Right lobe of liver (tissue), 4 donors: ENCODE data around the gene GAPDH.
A peak's percentile ranks its signal among the peaks of the same experiment; 100 is the strongest.

Source experiments
- CTCF ChIP-seq, 4 donors: fragments of 200-600 bp in 3 of 4; fragments of 450-650 bp in 1 of 4; IDR thresholded peaks; one replicate each; pipeline versions ENCODE4 v1.5.1 to v1.8.0; 2016 to 2022; ENCODE audit warnings: antibody characterized with exemption in 4 of 4, mild to moderate bottlenecking in 2 of 4
- POLR2A ChIP-seq: fragments of 450-650 bp; IDR thresholded peaks from one replicate; pipeline ENCODE4 v1.6.1; 2017; ENCODE audit warnings: antibody characterized with exemption, mild to moderate bottlenecking
- donor health status: DM: no; HTN: no; CAD: no.
- donor health status: DM: no; HTN: no; CAD: no.
- donor health status: DM: no; HTN: yes; CAD: no.

GRCh38 chr12:6582196-6582595 is 47.9 kb downstream of the GAPDH start:
- TF ChIP-seq CTCF (IDR thresholded peaks at IDR 0.05) (peak in 1 of 4 donors; percentile 12), POLR2A (no peak)
